Measurements from ENCODE around the gene UNKL. TPM values are rescaled to one million over a fixed set of nuclear protein-coding genes. Genes with fewer than 3 reads are reported as not detected.
"Not testable (repeated sequence)": the region's sequence is repeated elsewhere in the genome, so short reads cannot be mapped to it uniquely, and the experiment has no call there.

UNKL gene
- total and polyA plus RNA-seq, 8 donors, result 4.8 to 75.0 (median 28.2) TPM

DNA sequence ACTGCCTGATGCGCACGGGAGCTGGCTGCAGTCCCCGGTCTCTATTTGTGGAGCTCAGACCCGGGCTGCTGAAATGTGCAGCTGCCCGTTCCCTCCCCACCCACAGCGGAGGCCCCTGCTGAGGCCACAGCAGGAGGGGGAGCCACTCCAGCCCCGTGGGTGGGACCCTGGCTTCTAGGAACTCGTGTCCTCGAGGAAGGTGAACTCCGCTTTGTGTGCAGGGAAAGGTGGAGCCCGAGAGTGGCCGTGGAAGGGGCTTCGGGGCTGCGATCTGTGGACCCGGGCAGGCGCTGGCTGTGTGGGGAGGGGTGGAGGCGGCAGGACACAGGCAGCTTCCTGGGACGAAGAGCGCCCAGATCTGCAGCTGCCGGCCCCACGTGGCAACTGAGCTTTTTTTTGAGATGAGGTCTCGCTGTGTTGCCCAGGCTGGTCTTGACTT lies 26.9 kb upstream of the UNKL start:
- H3K36me3 ChIP-seq, result peaks cover 8 to 15% (median 14%) of the 10 kb centered on the region in 4 donors
- intact Hi-C loops (cut with DNase I; ENCODE audit: low total_unique reads), result no loop called here
- no peaks in the 10 kb centered on the region for H3K9me3 ChIP-seq
- peaks cover 0 to 4% (median 0%) of the 10 kb centered on the region in 4 donors for H3K4me1 ChIP-seq
- H3K4me3 ChIP-seq, result no peak overlapping the region
- H3K27ac ChIP-seq, result no peak overlapping the region
- no peak for DNase-seq
- H3K27me3 ChIP-seq, result no peaks in the 10 kb centered on the region
- 65 to 77% (median 69%) methylated on average over 12 to 22 of the region's 22 CpGs for WGBS, 5 donors
- TF ChIP-seq EP300 (IDR thresholded peaks at IDR 0.05) (no peak), CTCF (IDR thresholded peaks at IDR 0.05) (no peak), POLR2AphosphoS5 (IDR thresholded peaks at IDR 0.05) (no peak), POLR2A (IDR thresholded peaks at IDR 0.05) (no peak)

GRCh38 chr16:1439699-1440074 lies 25.2 kb upstream of the UNKL start:
- H3K36me3 ChIP-seq; DNase-seq; intact Hi-C loops (cut with DNase I; ENCODE audit: low total_unique reads); H3K27ac ChIP-seq; H3K9me3 ChIP-seq; H3K27me3 ChIP-seq; H3K4me3 ChIP-seq; H3K4me1 ChIP-seq: not testable (repeated sequence)
- WGBS, 5 donors, result 77 to 90% (median 86%) methylated on average over 4 of the region's 4 CpGs

DNA sequence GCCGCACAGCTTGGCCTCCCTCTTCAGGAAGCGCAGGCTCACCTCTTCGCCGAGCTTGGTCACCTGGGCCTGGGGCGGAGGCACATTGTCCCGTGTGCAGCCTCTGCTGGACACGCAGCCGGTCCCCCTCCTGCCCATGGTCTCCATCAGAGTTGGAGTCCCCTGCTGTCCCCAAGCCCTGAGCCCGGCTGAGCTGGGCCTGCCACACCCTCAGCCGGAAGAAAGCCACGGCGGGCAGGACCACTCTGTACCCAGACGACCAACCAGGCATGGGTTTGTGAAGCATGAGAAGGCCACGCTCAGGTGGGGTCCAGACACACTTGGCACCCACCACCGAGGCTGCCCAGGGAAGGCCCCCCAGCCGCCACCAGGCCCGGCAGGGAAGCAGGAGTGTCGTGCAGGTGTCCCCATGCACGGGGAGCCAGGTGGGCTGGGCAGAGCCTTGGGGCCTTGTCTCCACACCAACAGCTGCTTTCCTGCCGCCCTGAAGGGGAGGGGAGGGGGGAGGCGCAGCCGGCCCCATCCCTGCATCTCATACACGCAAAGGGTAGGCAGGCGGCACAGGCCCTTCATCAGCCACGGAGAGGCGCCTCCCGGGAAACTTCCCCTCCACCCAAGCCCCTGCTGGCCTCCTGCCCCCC lies 24.7 kb upstream of the UNKL start:
- H3K27me3 ChIP-seq, result peaks cover 0 to 3% (median 0%) of the 10 kb centered on the region in 3 donors
- TF ChIP-seq POLR2A (IDR thresholded peaks at IDR 0.05) (no peak), EP300 (IDR thresholded peaks at IDR 0.05) (no peak), POLR2AphosphoS5 (IDR thresholded peaks at IDR 0.05) (no peak), CTCF (IDR thresholded peaks at IDR 0.05) (no peak)
- no peaks in the 10 kb centered on the region for H3K9me3 ChIP-seq
- 73 to 95% (median 81%) methylated on average over 17 to 27 of the region's 27 CpGs for WGBS, 5 donors
- no peak for DNase-seq
- intact Hi-C loops (cut with DNase I; ENCODE audit: low total_unique reads), result no loop called here
- no peaks in the 10 kb centered on the region for H3K36me3 ChIP-seq
- no peak overlapping the region for H3K4me3 ChIP-seq
- H3K4me1 ChIP-seq, result peaks cover 0 to 4% (median 0%) of the 10 kb centered on the region in 4 donors
- H3K27ac ChIP-seq, result no peak overlapping the region

DNA sequence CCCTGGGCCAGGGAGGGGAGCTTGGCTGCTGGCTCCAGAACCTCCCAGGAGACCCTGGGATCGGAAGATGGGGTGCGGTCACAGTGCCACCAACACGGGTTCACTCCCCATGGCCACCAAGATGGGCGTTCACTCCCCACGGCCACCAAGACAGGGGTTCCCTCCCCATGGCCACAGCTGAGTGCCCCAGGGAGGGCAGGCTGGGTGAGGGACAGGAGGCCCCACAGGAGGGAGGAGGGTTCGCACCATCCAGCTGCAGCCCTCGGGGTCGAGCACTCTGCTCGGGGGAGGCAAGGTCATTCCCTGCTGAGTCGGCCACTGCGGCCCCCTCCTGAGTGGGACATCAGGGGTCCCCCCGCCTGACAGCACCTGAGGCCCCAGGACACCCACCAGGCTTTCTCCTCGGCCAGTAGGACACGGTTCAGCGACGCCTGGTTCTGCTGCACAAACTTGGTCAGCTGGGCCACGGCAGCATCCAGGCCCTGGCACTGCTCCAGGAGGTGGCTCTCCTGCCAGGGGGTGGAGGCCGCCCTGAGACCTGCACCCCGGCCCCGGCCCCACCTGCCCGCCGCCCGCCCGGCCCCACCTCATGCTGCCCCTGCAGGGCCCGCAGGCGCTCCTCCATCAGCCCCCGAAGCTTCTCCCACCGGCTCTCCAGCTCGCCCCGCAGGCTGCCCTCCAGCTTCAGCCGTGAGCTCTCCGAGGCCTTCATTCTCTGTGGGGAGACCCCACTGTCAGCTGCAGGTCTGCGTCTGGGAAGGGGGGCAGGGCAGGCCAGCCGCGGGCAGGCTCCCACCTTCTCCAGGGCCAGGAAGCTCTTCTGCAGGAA lies 23.9 kb upstream of the UNKL start:
- no peak for TF ChIP-seq CTCF (IDR thresholded peaks at IDR 0.05)
- Histone ChIP-seq H3K9me3 (no peaks in the 10 kb centered on the region), H3K27ac (no peak overlapping the region), H3K4me3 (no peak overlapping the region), H3K36me3 (no peaks in the 10 kb centered on the region), H3K27me3 (peaks cover 0 to 10% (median 0%) of the 10 kb centered on the region in 3 donors), H3K4me1 (peaks cover 0 to 4% (median 0%) of the 10 kb centered on the region in 4 donors)
- 56 to 70% (median 60%) methylated on average over 1 to 35 of the region's 35 CpGs for WGBS, 5 donors
- DNase-seq, result no peak
- intact Hi-C loops (cut with DNase I; ENCODE audit: low total_unique reads), result no loop called here

- intact Hi-C loops (cut with DNase I; ENCODE audit: low total_unique reads), result no loop called here
- WGBS, 5 donors, result 76 to 89% (median 78%) methylated on average over 12 to 22 of the region's 22 CpGs
These were observed 23.1 kb upstream of the UNKL start for GRCh38 chr16:1437606-1438005.

More at GRCh38 chr16:1437606-1438005, 23.1 kb upstream of the UNKL start:
- no peak for DNase-seq
- Histone ChIP-seq H3K4me1 (peaks cover 0 to 4% (median 0%) of the 10 kb centered on the region in 4 donors), H3K27ac (no peak overlapping the region), H3K27me3 (peaks cover 0 to 18% (median 0%) of the 10 kb centered on the region in 3 donors), H3K36me3 (no peaks in the 10 kb centered on the region), H3K9me3 (no peaks in the 10 kb centered on the region), H3K4me3 (no peak overlapping the region)
- TF ChIP-seq CTCF (IDR thresholded peaks at IDR 0.05) (no peak), POLR2A (IDR thresholded peaks at IDR 0.05) (no peak), POLR2AphosphoS5 (IDR thresholded peaks at IDR 0.05) (no peak), EP300 (IDR thresholded peaks at IDR 0.05) (no peak)
